HG02884 (cell line): ENCODE data around the gene MRGPRG.
"Not testable (repeated sequence)": the region's sequence is repeated elsewhere in the genome, so short reads cannot be mapped to it uniquely, and the experiment has no call there.

ENCODE experiments used
- ATAC-seq: cut with Tn5 transposase; IDR thresholded peaks from one replicate; pipeline ENCODE4 v1.9.1; 2021; ENCODE audit warnings: mild to moderate bottlenecking, moderate library complexity; ENCODE audit not compliant: unreplicated experiment

MRGPRG gene

GRCh38 chr11:3177931-3178330 lies 40.7 kb downstream of the MRGPRG start:
- ATAC-seq = no peak

DNA sequence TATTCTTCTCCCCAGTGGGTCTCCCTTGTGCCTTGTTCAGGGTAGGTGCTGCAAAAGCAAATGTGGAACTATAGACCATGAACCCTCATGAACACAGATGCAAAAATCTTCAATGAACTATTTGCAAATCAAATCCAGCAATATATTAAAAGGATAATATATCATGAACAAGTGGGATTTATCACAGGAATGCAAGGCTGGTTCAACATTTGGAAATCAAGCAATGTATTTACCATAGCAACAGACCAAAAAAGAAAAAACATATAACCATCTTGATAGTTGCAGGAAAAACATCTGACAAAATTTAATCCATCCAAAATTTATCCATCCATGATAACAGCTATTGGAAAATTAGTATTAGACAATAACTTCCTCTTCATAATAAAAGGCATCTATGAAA lies 42.1 kb downstream of the MRGPRG start:
- no peak for ATAC-seq

- no peak for ATAC-seq
Observed at GRCh38 chr11:3175194-3175593, 43.4 kb downstream of the MRGPRG start.

DNA sequence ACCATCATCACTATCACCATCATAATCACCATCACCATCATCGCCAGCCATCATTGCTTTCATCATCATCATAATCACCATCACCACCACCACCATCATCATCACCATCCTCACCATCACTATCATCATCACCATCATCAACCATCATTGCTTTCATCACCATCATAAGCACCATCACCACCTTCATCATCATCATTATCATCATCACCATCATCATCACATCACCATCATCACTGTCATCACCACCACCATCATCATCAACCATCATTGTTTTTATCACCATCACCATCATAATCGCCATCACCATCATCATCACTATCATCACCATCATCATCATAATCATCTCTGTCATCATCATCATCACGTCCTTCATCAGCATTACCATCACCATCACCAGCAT lies 44.2 kb downstream of the MRGPRG start:
- no peak for ATAC-seq

GRCh38 chr11:3173795-3174194 lies 44.8 kb downstream of the MRGPRG start:
- ATAC-seq = no peak

DNA sequence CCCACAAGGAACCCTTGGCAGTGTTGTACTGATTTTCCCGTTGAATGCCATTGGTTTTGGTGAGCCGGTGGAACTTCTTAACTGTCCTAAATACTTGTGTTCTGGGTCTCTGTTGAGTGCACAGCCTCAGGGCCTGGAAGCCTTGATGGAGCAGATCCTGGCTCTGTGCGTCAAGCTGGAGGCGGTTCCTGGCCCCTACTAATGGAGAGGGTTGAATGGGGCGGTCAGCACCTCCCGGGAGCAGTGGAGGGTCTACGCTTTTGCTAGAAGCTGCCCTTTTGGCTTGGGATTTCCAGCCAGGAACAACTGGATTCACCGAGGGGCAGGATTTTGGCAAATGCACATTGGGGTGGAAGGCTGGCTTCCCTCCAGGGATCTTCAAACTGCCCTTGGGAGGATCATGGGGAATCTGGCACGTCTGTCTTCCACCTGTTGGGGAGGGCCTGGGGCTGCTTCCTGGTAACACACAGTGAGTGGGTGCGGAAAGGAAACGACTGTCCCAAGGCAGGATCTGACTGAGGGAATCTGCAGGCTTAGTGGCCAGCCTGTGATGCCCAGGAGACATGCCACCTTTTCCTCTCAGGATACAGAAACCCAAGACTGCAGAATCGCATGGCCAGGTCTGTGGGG lies 46.6 kb downstream of the MRGPRG start:
- no peak for ATAC-seq

- no peak for ATAC-seq
Observed at GRCh38 chr11:3170756-3171650, 47.6 kb downstream of the MRGPRG start.

DNA sequence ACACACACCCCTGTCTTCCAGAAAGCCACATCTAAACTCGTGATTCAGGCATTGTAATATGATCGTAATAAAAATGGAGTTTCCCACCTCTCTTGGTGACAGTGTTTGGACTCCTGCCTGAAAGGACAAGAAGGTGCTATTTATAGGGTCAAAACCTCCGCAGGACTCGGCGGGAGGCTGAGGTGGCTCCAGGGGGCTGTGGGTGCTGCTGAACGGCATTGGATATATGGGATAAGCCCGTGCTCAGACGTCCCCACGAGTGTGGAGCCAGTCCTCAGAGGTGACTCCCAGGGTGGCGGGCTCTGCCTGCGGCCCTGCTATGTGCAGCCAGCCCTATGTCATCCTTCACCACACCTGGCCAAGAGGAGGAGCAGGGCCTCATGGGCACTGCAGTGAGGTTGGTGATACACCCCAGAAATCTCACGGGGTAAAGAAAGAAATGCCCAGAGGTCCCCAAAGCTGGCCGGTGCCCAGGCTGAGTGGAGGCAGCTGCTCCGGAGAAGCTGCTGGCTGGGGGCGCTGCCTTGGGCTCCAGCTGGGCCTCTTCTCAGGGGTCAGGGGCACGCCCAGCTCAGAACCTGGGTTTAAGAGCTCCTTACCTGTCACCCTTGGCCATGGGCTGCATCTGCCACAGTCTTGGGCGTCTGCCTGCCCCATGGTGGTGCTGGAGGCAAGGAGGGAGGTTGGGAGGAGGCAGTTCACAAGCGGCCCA lies 48.4 kb downstream of the MRGPRG start:
- no peak for ATAC-seq

- no peak for ATAC-seq
Observed at GRCh38 chr11:3169255-3170043, 49.2 kb downstream of the MRGPRG start.

- ATAC-seq = not testable (repeated sequence)
Observed at GRCh38 chr11:3168742-3169254, 49.8 kb downstream of the MRGPRG start.
